Ramos (cell line): ENCODE measurements around the gene HEATR9.

ENCODE experiments used
- in situ Hi-C: fragments of 300-500 bp; cut with MboI; formaldehyde crosslinking; loops from one replicate; pipeline ENCODE4 v1.14.3; 2022; ENCODE audit warnings: low sequenced_read_pairs; ENCODE audit not compliant: unreplicated experiment

HEATR9 gene

DNA sequence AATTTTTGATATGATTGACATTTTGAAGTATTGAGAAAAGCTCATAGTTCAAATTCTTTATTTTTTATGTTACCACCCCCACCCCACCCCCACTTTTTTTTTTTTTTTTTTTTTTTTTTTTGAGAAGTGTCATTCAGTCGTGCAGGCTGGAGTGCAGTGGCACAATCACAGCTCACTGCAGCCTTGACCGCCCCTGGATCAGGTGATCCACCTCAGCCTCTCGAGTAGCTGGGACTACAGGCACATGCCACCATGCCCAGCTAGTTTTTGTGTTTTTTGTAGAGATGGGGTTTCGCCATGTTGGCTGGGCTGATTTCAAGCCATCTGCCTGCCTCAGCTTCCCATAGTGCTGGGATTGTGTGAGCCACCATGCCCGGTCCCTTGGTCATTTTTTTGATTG is 52.0 kb downstream of the HEATR9 start:
- in situ Hi-C loops = no loop called here

DNA sequence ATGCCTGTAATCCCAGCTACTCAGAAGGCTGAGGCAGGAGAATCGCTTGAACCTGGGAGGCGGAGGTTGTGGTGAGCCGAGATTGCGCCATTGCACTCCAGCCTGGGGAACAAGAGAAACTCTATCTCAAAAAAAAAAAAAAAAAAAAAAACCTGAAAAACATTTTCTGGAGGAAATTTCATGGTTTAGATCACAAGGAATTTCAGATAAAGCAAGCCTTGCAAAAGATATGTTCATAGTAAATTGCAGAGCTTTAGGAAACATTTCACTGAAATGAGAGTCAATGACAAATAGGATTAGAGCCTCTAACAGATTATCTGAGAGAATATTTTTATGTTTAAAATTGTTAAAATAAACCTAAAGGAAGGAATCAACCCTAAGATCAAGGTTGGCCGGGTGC is 56.2 kb downstream of the HEATR9 start:
- in situ Hi-C loops = no loop called here

DNA sequence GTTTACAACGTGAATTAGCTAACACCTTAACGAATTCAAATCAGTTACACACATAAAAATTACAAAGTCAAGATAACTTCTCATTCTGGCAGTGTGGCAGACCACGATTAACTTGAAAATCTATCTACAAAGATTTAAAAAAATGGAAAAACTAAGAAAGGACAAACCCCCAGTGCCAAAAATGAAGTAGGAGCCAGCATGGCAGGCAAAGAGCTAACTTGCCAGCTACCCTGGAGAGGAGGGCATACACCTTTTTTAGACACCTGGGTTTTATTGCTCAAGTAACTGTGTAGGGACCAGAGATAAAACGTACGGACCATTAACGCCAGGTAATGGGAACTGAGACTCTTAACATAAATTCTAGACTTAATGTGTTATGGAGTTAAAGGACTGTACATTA is 56.9 kb downstream of the HEATR9 start:
- in situ Hi-C loops = no loop called here

DNA sequence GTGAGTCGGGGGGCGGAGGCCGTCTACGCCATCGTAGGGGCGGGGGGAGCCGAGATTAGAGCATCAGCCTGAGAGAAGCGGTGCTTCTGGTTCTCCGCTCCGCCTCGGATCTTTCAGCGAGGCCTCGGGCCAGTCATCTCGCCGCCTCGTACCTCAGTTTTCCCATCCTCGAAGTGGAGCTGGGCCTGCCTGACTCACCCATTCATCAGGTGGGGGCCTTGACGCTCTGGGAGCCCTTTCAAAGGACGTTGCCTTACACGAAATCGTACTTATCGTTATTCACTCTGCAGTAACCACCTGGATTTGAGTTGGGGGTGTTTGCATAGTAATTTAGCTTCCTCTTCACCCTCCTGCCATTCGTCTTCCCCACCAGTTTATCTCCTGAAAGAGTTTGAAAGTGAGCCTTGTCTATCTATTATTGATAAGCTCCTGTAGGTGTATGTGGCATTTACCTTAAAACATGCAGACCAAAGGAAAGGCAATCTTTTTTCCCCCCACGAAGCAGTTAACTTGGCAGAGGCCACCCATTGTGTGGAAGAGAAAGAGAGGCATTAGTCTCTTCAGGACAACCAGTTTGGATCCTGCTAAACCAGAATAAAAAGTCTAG is 58.7 kb downstream of the HEATR9 start:
- in situ Hi-C loops = loop anchor here (5.0 kb wide), 1 partner anchor 48 kb away; the partner anchor contains the start of gene C17orf50

DNA sequence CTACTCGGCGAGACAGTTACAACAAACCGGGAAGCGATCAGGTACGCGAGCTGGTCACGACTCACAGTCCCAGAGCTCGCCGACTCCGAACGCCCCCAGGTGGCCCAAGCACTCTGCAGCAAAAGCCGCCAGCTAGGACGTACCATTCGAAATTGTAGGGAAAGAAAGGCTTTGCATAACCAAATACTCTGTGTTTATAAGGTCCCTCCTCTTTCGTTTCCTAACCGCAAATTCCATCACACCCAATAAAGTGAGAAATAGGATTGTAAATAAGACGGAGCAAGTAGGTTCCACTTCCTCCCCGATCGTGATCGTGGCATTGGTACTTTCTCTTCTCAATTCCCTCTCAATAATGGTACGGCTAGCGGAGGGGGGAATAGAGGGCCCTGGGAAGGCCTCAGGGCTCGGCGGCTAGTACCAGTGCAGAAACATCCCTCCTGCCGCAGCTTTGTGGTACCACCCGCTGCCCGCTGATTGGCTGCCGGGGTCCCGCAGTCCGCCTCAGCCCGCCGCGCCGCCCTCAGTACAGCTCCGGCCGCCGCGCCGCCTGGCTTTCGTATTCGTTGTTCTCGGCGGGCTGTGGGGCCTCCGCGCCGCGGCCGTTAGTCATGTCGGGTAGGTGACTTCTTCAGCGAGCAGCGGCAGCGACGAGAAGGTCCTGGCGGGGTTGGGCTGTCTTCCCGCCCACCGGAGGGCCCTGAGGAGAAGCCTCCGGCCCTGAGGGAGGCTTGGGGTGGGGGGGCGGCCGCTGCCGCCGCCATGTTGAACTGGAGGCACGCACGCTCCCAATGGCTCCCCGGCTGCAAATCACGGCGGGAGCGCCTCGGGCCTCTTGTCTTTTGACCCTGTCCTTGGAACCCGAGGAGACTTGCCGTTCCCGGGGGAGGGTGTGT is 59.5 kb downstream of the HEATR9 start, which contains the start of gene TAF15:
Gene TAF15, plus strand, starts transcription at position 523 of the 893 bp plus-strand sequence. Its CDS starts 86 bp downstream, at position 609.
- in situ Hi-C loops = loop anchor here (5.0 kb wide), 1 partner anchor 47 kb away; the partner anchor contains the start of gene C17orf50

DNA sequence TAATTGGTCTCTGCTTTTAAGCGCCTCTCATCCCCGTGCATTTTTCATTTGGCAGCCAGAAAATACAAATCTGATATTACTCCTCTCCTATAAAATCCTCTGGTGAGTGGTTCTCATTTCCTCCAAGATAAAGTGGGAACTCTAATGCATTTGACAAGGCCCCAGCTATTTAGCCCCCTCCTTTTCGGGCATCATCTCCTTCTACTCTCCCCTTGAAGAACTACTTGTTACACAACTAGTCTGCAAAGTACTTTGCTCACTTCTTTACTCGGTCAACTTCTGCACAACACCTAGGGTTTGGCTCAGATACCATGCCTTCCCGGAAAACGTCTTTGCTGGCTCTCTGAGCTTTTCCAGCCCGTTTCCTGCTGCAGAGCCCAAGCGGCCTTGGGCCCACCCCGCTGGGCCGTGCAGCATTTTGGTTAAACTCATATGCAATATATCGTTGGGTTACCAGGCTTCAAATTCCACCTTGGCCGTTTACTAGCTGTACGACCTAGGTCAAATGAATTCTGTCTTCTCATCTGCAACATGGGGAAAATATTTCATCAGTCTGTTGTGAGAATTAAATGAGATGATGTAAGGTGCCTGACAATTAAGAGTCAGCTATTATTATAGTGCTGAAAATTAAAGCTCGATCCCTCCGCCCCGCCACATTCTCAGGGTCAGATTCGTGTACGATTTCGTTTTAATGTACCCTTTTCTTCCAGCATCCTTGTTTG is 60.3 kb downstream of the HEATR9 start:
- in situ Hi-C loops = loop anchor here (5.0 kb wide), 1 partner anchor 46 kb away; the partner anchor contains the start of gene C17orf50

DNA sequence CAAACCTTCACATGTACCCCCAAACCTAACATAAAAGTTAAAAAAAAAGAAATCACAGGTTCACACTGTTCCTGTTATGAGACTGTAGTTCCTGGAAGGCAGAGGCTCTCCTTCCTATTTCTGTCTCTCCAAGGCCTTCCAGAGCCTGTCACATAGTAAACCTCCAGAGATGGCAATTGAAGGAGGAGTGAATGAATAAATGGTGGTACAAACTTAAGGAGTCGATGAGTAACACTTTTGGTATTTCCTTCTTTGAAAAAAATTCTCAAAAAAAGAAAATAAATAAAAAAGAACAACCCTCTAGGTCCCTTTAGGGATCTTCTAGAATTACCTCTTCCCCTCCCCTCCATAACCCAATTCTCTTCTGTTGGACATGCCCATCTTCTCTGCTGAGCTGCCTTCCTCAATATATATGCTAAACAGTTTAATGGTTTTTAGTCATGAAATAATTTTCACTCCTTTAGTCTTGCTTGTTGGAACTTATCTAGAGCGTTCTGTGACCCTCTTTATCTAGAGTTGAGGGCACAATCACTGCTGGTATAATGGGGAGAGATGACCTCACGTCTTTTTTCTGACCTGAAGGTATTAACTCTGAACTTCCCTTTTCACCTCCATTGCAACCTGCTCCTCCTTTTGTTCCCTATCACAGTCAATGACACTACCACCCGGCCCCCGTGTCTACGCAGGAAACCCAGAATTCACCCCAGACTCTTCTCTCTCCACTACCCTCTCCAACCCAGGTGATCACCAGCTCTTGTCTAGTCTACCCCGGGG is 61.1 kb downstream of the HEATR9 start:
- in situ Hi-C loops = loop anchor here (5.0 kb wide), 1 partner anchor 45 kb away; the partner anchor contains the start of gene C17orf50
